Stimulated activated CD4-positive, alpha-beta T cell treated with anti-CD3 and anti-CD28 coated beads, Interleukin-1b, Interleukin-23, amount 100 ng/mL, for 4 hours (primary cell): Measurements from ENCODE around the gene NRG2.
A peak's percentile ranks its signal among the peaks of the same experiment; 100 is the strongest.

Experiments used
- DNase-seq, 2 donors: peaks; one replicate each; pipeline ENCODE4 v3.0.0-alpha.2; 2020; ENCODE audit warnings: low read depth in 2 of 2

The NRG2 gene

GRCh38 chr5:139880416-139881142 is 162.5 kb downstream of the NRG2 start:
- DNase-seq, result no peak

- DNase-seq, result no peak
These were observed 165.0 kb downstream of the NRG2 start for GRCh38 chr5:139878093-139878492.

GRCh38 chr5:139877129-139877597 is 165.9 kb downstream of the NRG2 start:
- DNase-seq, result no peak

GRCh38 chr5:139875957-139876356 is 167.1 kb downstream of the NRG2 start:
- no peak for DNase-seq

GRCh38 chr5:139872851-139873794 is 170.0 kb downstream of the NRG2 start:
- no peak for DNase-seq

GRCh38 chr5:139872052-139872766 is 170.9 kb downstream of the NRG2 start:
- DNase-seq, result no peak

GRCh38 chr5:139871614-139872013 is 171.5 kb downstream of the NRG2 start:
- no peak for DNase-seq

- no peak for DNase-seq
These were observed 172.4 kb downstream of the NRG2 start for GRCh38 chr5:139870677-139871076.

GRCh38 chr5:139869042-139869790 is 173.9 kb downstream of the NRG2 start:
- no peak for DNase-seq

GRCh38 chr5:139867581-139867980 is 175.5 kb downstream of the NRG2 start:
- no peak for DNase-seq

- DNase-seq, result no peak
These were observed 176.0 kb downstream of the NRG2 start for GRCh38 chr5:139867109-139867508.

- DNase-seq, result no peak
These were observed 178.2 kb downstream of the NRG2 start for GRCh38 chr5:139864716-139865483.

GRCh38 chr5:139863855-139864558 is 179.1 kb downstream of the NRG2 start:
- DNase-seq, result peak; percentile 47 to 51

GRCh38 chr5:139863361-139863760 is 179.7 kb downstream of the NRG2 start:
- no peak for DNase-seq

GRCh38 chr5:139862803-139863202 is 180.3 kb downstream of the NRG2 start:
- no peak for DNase-seq

- no peak for DNase-seq
These were observed 180.8 kb downstream of the NRG2 start for GRCh38 chr5:139862313-139862712.

GRCh38 chr5:139861889-139862207 is 181.3 kb downstream of the NRG2 start:
- no peak for DNase-seq

GRCh38 chr5:139861021-139861888 is 181.8 kb downstream of the NRG2 start:
- DNase-seq, result no peak

GRCh38 chr5:139859013-139859412 is 184.1 kb downstream of the NRG2 start:
- DNase-seq, result no peak
